ENCODE measurements around the gene CSH2. TPM values are rescaled to one million over a fixed set of nuclear protein-coding genes. Genes with fewer than 3 reads are reported as not detected.

The CSH2 gene
- not detected for total RNA-seq

GRCh38 chr17:63873577-63873976 lies at the start of gene CSH2:
CSH2 (minus strand) TSS chr17:63873677; CDS start chr17:63873614, 63 bp downstream.

GRCh38 chr17:63918789-63919305 lies 45.4 kb upstream of the CSH2 start, which contains the start of gene GH1:
GH1 (minus strand) TSS chr17:63918839; CDS start chr17:63918776, 63 bp downstream.

GRCh38 chr17:63911041-63911635 lies 37.7 kb upstream of the CSH2 start, which contains the start of gene CSHL1:
CSHL1 (minus strand) TSS chr17:63911258; CDS start chr17:63911196, 62 bp downstream.

GRCh38 chr17:63896524-63897354 lies 23.3 kb upstream of the CSH2 start, which contains the start of gene CSH1:
CSH1 (minus strand) TSS chr17:63896574; CDS start chr17:63896511, 63 bp downstream.

GRCh38 chr17:63881935-63882601 lies 8.6 kb upstream of the CSH2 start, which contains the start of gene GH2:
GH2 (minus strand) TSS chr17:63881944; CDS start chr17:63881801, 143 bp downstream.

GRCh38 chr17:63842540-63843386 lies 30.7 kb downstream of the CSH2 start, which contains the start of gene SMARCD2:
SMARCD2 (minus strand) TSS chr17:63842685; CDS start chr17:63842674, 11 bp downstream.

GRCh38 chr17:63827002-63827800 lies 46.3 kb downstream of the CSH2 start, which contains the start of the genes FTSJ3 and PSMC5:
FTSJ3 (minus strand) TSS chr17:63827663; CDS start chr17:63826902, 761 bp downstream.
PSMC5 (plus strand) TSS chr17:63827431; CDS start chr17:63827491, 60 bp downstream.

Small RNA genes lying within 50 kb of the gene (small RNA-seq; reads per million reads assigned to genes)
- not detected for gene AC040958.1 (ENCODE audit: low replicate concordance)
- not detected for gene AC127029.1 (ENCODE audit: low replicate concordance)
- gene GH1 (ENCODE audit: low replicate concordance): not detected

Other genes with a start within 250 kb of the CSH2 start
- 31.6 TPM for gene LIMD2, start 173.6 kb downstream of the CSH2 start, total RNA-seq
- gene STRADA, start 131.9 kb downstream of the CSH2 start, total RNA-seq: 64.8 TPM
- 47.0 TPM for gene CCDC47, start 100.1 kb downstream of the CSH2 start, total RNA-seq
- gene DDX42, start 99.5 kb downstream of the CSH2 start, total RNA-seq: 155 TPM
- 35.4 TPM for gene PSMC5, start 46.2 kb downstream of the CSH2 start, total RNA-seq
- 46.0 TPM for gene FTSJ3, start 46.0 kb downstream of the CSH2 start, total RNA-seq
- gene SMARCD2, start 31.0 kb downstream of the CSH2 start, total RNA-seq: 16.6 TPM
- not detected for gene GH2, start 8.3 kb upstream of the CSH2 start, total RNA-seq
- not detected for gene CSH1, start 22.9 kb upstream of the CSH2 start, total RNA-seq
- gene CSHL1, start 37.6 kb upstream of the CSH2 start, total RNA-seq: not detected
- gene GH1, start 45.2 kb upstream of the CSH2 start, total RNA-seq: not detected
- gene CD79B, start 58.7 kb upstream of the CSH2 start, total RNA-seq: 0.63 TPM
- gene SCN4A, start 99.2 kb upstream of the CSH2 start, total RNA-seq: not detected
- 1.9 TPM for gene PRR29, start 124.7 kb upstream of the CSH2 start, total RNA-seq
- gene ICAM2, start 147.0 kb upstream of the CSH2 start, total RNA-seq: 6.6 TPM